MM.1S (cell line): ENCODE data around the gene TGM6.

Experiments used
- EZH2 ChIP-seq: fragments of 300-600 bp; sonication (generic); optimal IDR thresholded peaks from 2 replicates; pipeline ENCODE3; 2017; ENCODE audit warnings: low read depth, mild to moderate bottlenecking, antibody characterized with exemption, low read length, mixed read lengths
- TF ChIP-seq, protein P1 (sequence below): fragments of 300-600 bp; sonication (generic); IDR thresholded peaks from 2 replicates; pipeline ENCODE4 v1.5.1; 2016; ENCODE audit warnings: antibody characterized with exemption, low read length, mixed read lengths

- TF ChIP-seq, protein P1, sequence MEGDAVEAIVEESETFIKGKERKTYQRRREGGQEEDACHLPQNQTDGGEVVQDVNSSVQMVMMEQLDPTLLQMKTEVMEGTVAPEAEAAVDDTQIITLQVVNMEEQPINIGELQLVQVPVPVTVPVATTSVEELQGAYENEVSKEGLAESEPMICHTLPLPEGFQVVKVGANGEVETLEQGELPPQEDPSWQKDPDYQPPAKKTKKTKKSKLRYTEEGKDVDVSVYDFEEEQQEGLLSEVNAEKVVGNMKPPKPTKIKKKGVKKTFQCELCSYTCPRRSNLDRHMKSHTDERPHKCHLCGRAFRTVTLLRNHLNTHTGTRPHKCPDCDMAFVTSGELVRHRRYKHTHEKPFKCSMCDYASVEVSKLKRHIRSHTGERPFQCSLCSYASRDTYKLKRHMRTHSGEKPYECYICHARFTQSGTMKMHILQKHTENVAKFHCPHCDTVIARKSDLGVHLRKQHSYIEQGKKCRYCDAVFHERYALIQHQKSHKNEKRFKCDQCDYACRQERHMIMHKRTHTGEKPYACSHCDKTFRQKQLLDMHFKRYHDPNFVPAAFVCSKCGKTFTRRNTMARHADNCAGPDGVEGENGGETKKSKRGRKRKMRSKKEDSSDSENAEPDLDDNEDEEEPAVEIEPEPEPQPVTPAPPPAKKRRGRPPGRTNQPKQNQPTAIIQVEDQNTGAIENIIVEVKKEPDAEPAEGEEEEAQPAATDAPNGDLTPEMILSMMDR: no peak
- TF ChIP-seq EZH2: no peak
Measured at GRCh38 chr20:2365666-2366065, 15.0 kb upstream of the TGM6 start.
